HUES48 (cell line): ENCODE measurements around the gene CANT1.

Source experiments
- H3K27ac ChIP-seq: one replicate; pipeline ENCODE4 v1.7.0; 2013; ENCODE audit warnings: low read depth, low read length, inconsistent platforms
- H3K27me3 ChIP-seq: 2 replicates; pipeline ENCODE4 v1.6.1; 2013; ENCODE audit warnings: mild to moderate bottlenecking, low read length; ENCODE audit not compliant: control insufficient read depth, insufficient read depth
- H3K36me3 ChIP-seq: 2 replicates; pipeline ENCODE4 v1.6.1; 2013; ENCODE audit warnings: low read length; ENCODE audit not compliant: control insufficient read depth, insufficient read depth
- H3K4me1 ChIP-seq: 2 replicates; pipeline ENCODE4 v1.6.1; 2013; ENCODE audit warnings: mild to moderate bottlenecking, low read length; ENCODE audit not compliant: control insufficient read depth, insufficient read depth
- H3K4me3 ChIP-seq: 2 replicates; pipeline ENCODE4 v1.5.1; 2013; ENCODE audit warnings: mild to moderate bottlenecking, low read depth, low read length
- H3K9ac ChIP-seq: 2 replicates; pipeline ENCODE4 v1.6.1; 2013; ENCODE audit warnings: mild to moderate bottlenecking, low read depth, low read length, moderate library complexity
- H3K9me3 ChIP-seq: 2 replicates; pipeline ENCODE4 v1.6.1; 2013; ENCODE audit warnings: low read length; ENCODE audit not compliant: control insufficient read depth, insufficient read depth

CANT1 gene

DNA sequence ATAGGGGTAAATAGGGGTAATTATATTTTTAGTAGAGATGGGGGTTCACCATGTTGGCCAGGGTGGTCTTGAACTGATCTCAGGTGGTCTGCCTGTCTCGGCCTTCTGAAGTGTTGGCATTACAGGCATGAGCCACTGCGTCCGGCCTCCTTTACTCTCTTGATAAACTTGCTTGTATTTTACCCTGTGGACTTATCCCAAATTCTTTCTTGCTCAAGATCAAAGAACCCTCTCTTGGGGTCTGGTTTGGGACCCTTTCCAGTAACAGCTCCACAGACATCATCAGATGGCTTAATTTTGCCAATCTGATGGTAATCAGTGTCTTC is 8.8 kb upstream of the CANT1 start:
- Histone ChIP-seq H3K27me3 (peaks cover 37% of the 10 kb centered on the region), H3K27ac (no peak overlapping the region), H3K9me3 (peaks cover 24% of the 10 kb centered on the region), H3K4me3 (no peak overlapping the region), H3K36me3 (no peaks in the 10 kb centered on the region), H3K4me1 (peaks cover 1% of the 10 kb centered on the region), H3K9ac (no peak overlapping the region)

DNA sequence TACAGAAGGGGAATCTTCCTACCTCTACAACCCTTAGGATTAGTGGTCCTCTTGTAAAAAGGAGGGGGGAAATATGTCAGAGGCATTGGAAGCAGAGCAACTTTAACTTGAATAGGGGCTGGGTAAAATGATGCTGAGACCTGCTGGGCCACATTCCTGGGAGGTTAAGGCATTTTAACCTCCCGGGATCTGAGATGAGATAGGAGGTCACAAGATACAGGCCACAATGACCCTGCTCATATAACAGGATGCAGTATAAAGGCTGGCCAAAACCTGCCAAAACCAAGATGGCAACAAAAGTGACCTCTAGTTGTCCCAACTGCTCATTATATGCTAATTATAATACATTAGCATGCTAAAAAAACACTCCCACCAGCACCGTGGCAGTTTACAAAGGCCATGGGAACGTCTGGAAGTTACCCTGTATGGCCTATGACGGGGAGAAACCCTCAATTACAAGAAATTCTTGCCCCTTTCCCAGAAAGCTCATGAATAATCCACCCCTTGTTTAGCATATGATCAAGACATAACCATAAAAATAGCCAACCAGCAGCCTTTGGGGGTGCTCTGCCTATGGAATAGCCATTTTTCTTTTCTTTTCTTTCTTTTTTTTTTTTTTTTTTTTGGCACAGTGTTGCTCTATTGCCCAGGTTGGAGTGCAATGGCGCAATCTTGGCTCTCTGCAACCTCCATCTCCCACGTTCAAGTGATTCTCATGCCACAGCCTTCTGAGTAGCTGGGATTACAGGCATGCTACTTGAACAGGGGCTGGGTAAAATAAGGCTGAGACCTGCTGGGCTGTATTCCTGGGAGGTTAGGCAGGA is 8.2 kb upstream of the CANT1 start:
- peak overlapping the region; percentile 9 for H3K27ac ChIP-seq
- H3K9ac ChIP-seq, result no peak overlapping the region
- H3K9me3 ChIP-seq, result peaks cover 30% of the 10 kb centered on the region
- no peak overlapping the region for H3K4me3 ChIP-seq
- H3K27me3 ChIP-seq, result peaks cover 31% of the 10 kb centered on the region
- H3K36me3 ChIP-seq, result no peaks in the 10 kb centered on the region
- no peaks in the 10 kb centered on the region for H3K4me1 ChIP-seq

DNA sequence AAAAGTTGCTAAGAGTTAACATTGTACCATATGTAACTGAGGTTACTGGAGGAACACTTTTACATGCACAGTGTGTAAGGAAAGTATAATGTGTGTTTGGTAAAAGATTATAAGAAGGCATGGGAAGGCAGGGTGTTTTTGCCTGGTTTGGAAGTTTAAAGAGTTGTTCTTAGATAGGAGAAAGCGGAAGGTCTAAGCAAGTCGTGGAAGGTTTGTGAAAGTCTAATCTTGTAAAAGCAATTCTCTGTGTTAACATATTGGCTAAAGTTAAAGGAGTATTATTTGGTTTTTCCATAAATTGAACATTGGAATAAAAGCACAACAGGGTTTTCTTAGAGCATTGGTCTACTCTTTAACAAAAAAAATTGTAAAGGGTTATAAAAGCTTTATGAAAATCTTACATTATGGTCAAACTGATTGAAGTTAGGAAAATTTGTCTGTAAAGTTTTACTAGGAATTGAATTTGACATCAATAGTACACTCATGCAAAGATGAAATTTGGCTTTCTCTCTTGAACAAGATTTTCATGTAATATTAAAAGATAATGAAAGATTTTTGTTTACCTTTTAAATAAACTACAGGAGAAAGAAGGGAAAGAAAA is 4.7 kb upstream of the CANT1 start:
- Histone ChIP-seq H3K9me3 (peaks cover 31% of the 10 kb centered on the region), H3K27ac (no peak overlapping the region), H3K9ac (no peak overlapping the region), H3K4me3 (no peak overlapping the region), H3K4me1 (no peaks in the 10 kb centered on the region; the same call in 1 of the 2 replicates), H3K36me3 (no peaks in the 10 kb centered on the region), H3K27me3 (peaks cover under 1% of the 10 kb centered on the region; the same call in 1 of the 2 replicates)

DNA sequence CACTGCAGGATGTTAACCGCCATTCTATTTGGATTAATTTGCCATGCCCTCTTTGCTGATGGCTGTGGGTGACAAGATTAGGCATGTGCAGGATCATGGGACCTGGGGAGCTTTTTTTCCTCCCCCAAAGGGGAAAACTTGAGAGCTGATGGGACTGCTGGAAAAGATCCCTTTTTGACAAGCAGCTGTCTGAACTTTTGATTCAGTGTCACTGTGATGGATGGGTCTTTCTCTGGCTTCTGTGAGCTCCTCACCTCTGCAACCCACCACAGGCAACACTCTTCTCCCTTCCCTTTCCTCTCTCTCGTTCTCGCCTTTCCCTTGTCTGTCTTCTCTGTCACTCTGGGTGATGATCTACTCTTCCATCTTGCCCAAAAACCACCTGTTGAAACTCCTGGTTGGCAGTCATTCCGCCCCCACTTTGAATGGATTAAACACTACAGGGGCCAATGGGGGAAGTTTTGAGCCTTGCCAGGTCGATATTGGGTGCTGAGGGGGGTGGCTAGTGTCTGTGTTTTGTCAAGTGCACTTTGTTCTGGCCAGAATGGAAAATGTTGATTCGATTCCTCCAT is 3.1 kb upstream of the CANT1 start:
- Histone ChIP-seq H3K4me1 (peaks cover 6% of the 10 kb centered on the region), H3K9ac (no peak overlapping the region), H3K36me3 (no peaks in the 10 kb centered on the region), H3K9me3 (peaks cover 31% of the 10 kb centered on the region), H3K27me3 (peaks cover 17% of the 10 kb centered on the region), H3K4me3 (no peak overlapping the region), H3K27ac (no peak overlapping the region)

DNA sequence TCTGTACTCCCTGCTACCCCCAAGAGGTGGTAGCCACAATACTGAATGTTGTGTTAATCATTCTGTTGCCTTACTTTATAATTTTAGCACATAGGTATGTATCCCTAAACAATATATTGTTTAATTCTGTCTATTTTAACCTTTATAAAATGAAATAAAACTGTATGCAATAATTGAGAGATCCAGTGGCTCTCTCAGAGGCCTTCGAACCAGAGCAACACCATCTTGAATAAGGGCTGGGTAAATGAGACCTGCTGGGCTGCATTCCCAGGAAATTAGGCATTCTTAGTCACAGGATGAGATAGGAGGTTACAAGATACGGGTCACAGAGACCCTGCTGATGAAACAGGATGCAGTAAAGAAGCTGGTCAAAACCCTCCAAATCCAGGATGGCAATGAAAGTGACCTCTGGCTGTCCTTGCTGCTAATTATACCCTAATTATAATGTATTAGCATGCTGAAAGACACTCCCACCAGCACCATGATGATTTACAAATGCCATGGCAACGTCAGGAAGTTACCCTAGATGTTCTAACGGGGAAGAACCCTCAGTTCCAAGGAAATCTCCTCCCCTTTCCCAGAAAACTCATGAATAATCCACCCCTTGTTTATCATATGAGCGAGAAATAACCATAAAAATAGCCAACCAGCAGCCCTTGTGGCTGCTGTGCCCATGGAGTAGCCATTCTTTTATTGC is 2.0 kb upstream of the CANT1 start:
- Histone ChIP-seq H3K27ac (no peak overlapping the region), H3K36me3 (no peaks in the 10 kb centered on the region), H3K4me3 (no peak overlapping the region), H3K4me1 (peaks cover 6% of the 10 kb centered on the region), H3K9ac (no peak overlapping the region), H3K9me3 (peaks cover 31% of the 10 kb centered on the region), H3K27me3 (peaks cover 27% of the 10 kb centered on the region)

DNA sequence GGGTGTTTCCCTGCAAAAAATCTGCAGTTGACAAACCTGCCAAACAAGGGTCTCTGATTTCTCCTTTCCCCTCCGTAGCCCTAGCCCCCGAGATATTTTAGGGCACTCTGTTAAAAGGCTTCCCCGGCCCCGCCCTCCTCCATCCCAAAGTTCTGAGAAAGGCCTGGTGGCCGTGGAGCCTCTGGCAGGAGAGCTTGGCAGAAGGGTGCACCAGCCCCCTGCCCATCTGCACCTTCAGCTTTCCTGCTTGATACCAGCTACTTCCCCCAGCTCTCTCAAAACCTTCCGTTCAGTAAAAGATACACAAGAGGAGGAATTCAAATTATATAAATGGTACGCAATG is 711 bp upstream of the CANT1 start:
- Histone ChIP-seq H3K4me1 (peaks cover 6% of the 10 kb centered on the region), H3K4me3 (peak overlapping the region; percentile 80; the same call in 1 of the 2 replicates), H3K27me3 (peaks cover 40% of the 10 kb centered on the region), H3K9me3 (peaks cover 25% of the 10 kb centered on the region), H3K27ac (no peak overlapping the region), H3K9ac (no peak overlapping the region), H3K36me3 (no peaks in the 10 kb centered on the region)

DNA sequence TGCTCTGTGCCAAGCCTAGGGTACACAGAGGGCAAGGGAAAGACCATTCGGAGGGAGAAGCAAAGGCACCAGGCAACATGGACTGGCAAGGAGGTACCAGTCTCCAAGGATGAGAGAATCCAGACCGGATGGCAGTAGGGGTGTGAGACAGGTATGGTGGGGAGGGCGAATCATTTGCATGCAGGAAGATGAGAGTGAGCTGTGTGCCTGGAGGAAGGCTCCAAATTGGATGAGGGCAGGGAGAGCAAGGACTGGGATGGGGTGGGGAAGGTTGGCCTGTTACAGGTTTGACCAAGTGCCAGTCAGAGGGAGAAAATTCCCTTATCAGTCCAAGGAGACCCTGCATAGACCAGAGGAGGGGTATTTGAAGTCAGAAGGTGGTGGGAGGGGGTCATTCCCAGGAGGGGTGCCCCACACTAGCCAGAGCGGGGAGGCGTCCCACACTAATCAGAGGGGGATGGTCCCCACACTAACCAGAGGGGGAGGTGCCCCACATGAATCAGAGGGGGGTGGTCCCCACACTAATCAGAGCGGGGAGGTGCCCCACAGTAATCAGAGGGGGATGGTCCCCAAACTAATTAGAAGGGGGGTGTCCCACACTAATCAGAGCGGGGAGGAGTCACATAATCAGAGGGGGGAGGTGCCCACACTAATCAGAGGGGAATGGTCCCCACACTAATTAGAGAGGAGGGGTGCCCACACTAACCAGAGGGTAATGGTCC is 737 bp downstream of the CANT1 start:
- H3K4me3 ChIP-seq, result peak overlapping the region; percentile 80
- H3K4me1 ChIP-seq, result peaks cover 6% of the 10 kb centered on the region
- H3K27ac ChIP-seq, result no peak overlapping the region

DNA sequence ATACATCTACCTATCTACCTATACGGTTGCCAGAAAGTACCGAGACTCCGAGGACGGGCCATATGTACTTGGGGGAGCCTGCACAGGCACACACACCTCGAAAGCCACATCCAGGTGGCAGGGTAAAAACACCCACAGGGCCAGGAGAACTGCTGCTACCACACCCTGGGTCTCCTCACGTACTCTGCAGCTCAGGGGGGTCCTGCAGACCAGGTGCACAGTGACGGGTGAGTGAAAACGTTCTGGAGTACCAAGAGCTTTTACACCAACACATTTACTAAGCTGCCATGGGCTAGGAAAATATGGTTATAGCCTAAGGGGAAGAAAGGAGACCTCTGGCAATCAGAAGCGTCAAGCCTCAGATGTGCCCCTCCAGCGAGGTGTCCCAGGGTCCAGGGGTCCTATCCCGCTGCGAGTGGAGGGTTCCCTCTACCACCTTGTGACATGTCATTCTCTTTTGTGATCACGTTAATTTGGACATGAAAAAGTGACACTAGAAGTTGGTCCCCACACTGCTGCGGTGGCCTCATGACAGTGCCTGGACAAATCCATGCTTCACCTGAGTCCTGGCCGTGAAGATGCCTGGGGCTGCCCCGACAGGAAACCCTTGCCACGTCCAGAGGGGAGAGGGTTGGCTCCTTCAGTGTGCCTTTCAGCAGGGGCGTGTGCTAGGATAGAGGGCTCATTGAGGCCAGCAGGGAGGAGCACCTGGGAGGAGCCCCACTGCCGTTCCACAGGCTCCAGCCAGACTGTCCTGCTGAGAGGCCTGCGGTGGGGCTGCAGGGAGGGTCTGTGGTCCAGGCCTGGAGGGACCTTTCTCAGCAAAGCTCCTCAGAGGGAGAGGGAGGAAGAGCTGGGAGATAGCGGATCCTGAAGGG is 1.8 kb downstream of the CANT1 start:
- Histone ChIP-seq H3K9ac (no peak overlapping the region), H3K9me3 (peaks cover 1% of the 10 kb centered on the region), H3K27me3 (peaks cover 53% of the 10 kb centered on the region), H3K4me1 (peaks cover 6% of the 10 kb centered on the region), H3K27ac (no peak overlapping the region), H3K4me3 (no peak overlapping the region), H3K36me3 (peaks cover 3% of the 10 kb centered on the region; the same call in 1 of the 2 replicates)

More for the DNA sequence above, 737 bp downstream of the CANT1 start:
- H3K27me3 ChIP-seq, result peaks cover 43% of the 10 kb centered on the region
- peaks cover 11% of the 10 kb centered on the region for H3K9me3 ChIP-seq
- H3K9ac ChIP-seq, result peak overlapping the region; percentile 21; the same call in 1 of the 2 replicates
- H3K36me3 ChIP-seq, result no peaks in the 10 kb centered on the region

DNA sequence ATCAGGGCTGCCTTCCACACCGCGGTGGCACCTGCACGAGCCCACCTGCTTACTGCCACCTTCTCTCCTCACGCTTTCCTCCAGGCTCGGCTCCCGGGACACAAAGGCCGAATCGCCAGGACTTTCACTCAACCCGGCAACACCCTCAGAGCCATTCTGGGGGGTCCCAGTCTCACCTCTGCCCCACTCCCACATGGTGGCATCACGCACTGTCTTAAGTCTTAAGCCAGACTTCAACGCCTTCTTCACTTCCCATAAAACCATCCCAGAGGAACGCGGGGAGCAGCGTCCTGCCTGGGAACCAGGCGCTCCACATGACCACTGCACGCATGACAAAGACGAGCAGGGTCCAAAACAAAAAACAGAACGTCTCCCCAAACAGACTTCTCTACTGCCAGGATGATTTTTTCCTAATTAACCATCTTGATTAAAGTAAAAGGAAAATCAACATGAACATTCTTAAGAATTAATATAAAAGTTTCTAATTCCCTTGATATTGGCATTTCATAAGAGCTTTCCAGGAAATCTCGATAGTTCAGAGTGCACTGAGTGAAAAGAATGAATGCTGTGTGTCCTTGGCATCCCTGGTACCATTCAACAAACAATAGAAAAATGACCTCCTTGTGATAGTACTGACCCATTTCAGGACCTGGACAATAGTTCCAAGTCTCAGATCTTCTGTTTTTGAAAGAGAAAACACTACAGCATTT is 2.6 kb downstream of the CANT1 start:
- H3K9me3 ChIP-seq, result no peaks in the 10 kb centered on the region; the same call in none of the 2 replicates
- no peak overlapping the region for H3K4me3 ChIP-seq
- no peak overlapping the region for H3K27ac ChIP-seq
- H3K4me1 ChIP-seq, result peaks cover 6% of the 10 kb centered on the region
- H3K9ac ChIP-seq, result no peak overlapping the region
- H3K27me3 ChIP-seq, result peaks cover 61% of the 10 kb centered on the region
- peaks cover 5% of the 10 kb centered on the region; the same call in 1 of the 2 replicates for H3K36me3 ChIP-seq
